HL-60 (cell line): ENCODE data around the gene STT3B.

Experiments used
- CTCF ChIP-seq: IDR thresholded peaks from one replicate; pipeline ENCODE4 v1.5.1; 2011; ENCODE audit warnings: low read length, control low read depth, inconsistent platforms; ENCODE audit not compliant: insufficient read depth
- GABPA ChIP-seq: IDR thresholded peaks from 2 replicates; pipeline ENCODE4 v1.6.1; 2012; ENCODE audit warnings: low read depth
- POLR2AphosphoS5 ChIP-seq: IDR thresholded peaks from 2 replicates; pipeline ENCODE4 v1.6.1; 2012; ENCODE audit warnings: low read depth
- REST ChIP-seq: IDR thresholded peaks from 2 replicates; pipeline ENCODE4 v1.6.1; 2012; ENCODE audit warnings: low read depth; ENCODE audit not compliant: insufficient replicate concordance
- SPI1 ChIP-seq: IDR thresholded peaks from 2 replicates; pipeline ENCODE4 v1.6.1; 2012; ENCODE audit warnings: low read depth, mild to moderate bottlenecking, borderline replicate concordance

GRCh38 chr3:31615071-31615875 lies 82.5 kb downstream of the STT3B start:
- TF ChIP-seq GABPA (no peak), CTCF (no peak), POLR2AphosphoS5 (no peak), REST (no peak), SPI1 (no peak)
